ENCODE results near the gene ARHGAP40. TPM values are rescaled to one million over a fixed set of nuclear protein-coding genes. Genes with fewer than 3 reads are reported as not detected.

The ARHGAP40 gene
- total RNA-seq, 1 experiment from 2014 or later, result 0.08 TPM

DNA sequence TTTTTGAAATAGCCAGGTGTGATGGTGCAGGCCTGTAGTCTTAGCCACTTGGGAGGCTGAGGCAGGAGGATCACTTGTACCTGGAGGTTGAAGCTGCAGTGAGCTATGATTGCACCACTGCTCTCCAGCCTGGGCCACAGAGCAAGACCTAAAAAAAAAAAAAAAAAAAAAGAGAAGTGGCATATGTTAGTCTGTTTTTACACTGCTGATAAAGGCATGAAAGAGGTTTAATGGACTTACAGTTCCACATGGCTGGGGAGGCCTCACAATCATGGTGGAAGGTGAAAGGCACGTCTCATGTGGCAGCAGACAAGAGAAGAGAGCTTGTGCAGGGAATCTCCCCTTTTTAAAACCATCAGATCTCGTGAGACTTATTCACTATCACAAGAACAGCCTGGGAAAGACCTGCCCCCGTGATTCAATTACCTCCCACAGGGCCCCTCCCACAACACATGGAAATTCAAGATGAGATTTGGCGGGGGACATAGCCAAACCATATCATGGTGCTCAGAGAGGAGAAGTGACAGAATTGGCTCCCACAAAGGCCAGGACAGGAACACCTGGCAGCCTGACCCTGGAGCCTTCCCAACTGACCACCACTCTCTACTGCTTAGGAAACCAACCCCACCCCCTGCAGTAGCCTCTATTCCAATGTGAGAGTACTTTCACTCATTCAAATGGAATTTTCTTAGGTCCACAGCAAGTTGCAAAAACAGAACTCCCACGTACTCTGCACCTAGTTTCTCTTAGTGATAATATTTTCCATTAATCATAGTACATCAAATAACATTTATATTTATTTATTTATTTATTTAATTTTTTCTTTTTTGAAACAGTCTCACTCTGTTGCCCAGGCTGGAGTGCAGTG lies 29.8 kb downstream of the ARHGAP40 start:
- peak; percentile 40 for DNase-seq (ENCODE audit: low read depth, low spot score)
- in situ Hi-C loops (cut with HindIII; ENCODE audit: low pct_unique_long_range_greater_than_20kb, low sequenced_read_pairs), result no loop called here

DNA sequence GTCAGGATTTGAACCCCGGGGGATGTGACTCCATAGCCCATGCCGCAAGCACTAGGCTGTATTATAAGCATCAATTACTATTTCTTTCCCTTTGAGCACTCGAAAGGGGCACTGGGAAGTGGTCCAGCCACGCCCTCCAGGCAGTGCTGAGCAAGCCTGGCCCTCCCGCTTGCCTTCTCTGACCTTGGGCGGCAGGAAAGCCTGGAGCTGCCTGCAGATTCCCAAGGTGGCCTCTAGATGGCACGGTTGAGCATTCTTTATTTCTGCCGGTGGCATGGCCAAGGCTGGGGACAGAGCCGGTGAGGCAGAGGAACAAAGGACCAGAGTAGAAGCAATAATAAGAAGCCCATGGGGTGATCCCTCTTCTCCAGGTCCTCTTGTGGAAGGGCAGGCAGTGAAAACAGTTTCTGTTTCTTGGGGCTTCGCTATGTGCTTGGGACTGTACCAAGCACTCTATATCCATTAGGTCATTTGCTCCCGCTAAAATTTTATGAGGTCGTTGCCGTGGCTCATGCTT lies 32.0 kb downstream of the ARHGAP40 start:
- peak; percentile 81 for DNase-seq (ENCODE audit: low read depth, low spot score)
- in situ Hi-C loops (cut with HindIII; ENCODE audit: low pct_unique_long_range_greater_than_20kb, low sequenced_read_pairs), result no loop called here

DNA sequence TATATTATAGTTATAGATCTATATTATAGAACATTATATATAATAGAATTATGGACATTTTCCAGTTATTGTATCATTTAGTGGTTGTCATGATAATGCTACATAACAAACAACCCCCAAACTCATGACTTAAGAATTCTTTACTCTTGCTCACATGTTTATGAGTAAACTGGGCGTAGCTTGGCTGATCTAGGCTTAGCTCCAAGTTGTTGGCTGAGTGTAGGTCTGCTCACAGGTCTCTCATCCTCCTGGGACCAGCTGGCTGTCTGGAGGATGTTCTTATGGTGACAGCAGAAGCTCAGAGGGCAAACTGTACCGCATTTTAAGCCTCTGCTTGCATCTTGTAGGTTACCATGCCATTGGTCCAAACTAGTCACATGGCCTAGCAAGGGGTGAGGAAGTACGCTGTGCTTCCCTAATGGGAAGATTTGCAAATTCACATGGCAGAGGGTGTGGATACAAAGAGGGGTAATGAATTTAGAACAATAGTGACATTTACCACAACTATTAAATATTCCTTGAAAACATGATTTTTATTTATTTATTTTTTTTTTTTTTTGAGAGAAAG lies 34.2 kb downstream of the ARHGAP40 start:
- peak; percentile 31 for DNase-seq (ENCODE audit: low read depth, low spot score)
- in situ Hi-C loops (cut with HindIII; ENCODE audit: low pct_unique_long_range_greater_than_20kb, low sequenced_read_pairs), result no loop called here

DNA sequence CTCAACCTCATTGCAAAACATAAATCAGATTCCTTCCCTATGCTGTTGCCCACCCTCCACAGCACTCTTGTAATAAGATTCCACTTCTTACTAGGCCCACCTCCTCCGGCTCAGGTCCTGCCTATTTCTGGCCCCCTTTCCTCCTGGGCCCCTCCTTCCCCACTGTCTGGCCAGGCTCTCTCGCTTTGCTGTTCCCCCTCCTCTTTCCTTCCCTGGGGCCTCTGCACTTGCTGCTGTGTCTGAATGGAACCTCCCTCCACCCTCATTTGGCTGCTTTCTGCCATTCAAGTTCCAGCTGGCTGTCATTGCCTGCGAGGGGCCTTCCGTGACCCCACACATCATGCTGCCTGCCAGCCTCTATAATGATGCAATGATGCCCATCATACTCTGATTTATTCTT lies 38.9 kb downstream of the ARHGAP40 start:
- in situ Hi-C loops (cut with HindIII; ENCODE audit: low pct_unique_long_range_greater_than_20kb, low sequenced_read_pairs), result no loop called here
- DNase-seq (ENCODE audit: low read depth, low spot score), result no peak

DNA sequence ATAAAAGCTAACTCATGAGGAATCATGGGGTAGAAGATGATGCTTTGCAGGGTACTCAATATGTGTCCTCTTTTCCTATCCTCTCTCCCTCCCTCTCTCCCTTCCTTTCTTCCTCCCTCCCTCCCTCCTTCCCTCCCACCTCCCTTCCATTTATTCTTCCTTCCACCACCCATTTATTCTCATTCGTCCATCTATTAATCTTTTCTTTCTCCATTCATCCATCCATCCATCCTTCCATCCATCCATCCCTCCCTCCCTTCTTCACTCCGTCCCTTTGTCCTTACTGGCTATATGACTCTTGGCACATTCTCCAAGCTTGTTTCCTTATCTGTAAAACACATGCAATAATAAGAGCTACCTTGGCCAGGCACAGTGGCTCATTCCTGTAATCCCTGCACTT lies 40.9 kb downstream of the ARHGAP40 start:
- in situ Hi-C loops (cut with HindIII; ENCODE audit: low pct_unique_long_range_greater_than_20kb, low sequenced_read_pairs), result no loop called here
- DNase-seq (ENCODE audit: low read depth, low spot score), result no peak

DNA sequence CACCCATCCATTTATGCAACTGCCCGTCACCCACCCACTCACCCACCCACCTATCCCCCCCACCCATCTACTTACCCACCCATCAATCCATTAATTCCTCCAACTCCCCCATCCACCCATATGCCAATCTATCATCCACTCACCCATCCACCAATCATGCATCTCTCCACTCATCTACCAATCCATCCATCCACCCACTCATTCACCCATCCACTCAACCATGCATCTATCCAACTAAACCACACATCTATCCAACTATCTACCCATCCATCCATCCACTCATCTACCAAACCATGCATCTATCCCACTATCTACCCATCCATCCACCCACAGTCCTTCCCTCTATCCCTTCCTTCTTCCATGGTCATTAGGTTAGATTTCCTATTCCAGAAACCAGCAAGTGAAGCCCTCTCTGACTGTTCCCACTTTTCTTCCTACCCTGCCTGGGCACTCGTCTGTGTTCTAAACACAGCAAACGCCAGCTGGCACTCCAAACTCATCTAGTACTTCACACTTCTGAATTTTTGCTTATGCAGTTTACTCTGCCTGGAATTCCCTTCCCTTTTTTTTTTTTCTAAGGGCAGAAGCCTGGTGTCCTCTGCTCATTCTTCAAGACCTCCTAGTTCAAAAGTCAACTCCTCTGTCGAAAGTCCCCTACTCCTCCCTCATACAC lies 43.1 kb downstream of the ARHGAP40 start:
- in situ Hi-C loops (cut with HindIII; ENCODE audit: low pct_unique_long_range_greater_than_20kb, low sequenced_read_pairs), result no loop called here
- DNase-seq (ENCODE audit: low read depth, low spot score), result no peak

DNA sequence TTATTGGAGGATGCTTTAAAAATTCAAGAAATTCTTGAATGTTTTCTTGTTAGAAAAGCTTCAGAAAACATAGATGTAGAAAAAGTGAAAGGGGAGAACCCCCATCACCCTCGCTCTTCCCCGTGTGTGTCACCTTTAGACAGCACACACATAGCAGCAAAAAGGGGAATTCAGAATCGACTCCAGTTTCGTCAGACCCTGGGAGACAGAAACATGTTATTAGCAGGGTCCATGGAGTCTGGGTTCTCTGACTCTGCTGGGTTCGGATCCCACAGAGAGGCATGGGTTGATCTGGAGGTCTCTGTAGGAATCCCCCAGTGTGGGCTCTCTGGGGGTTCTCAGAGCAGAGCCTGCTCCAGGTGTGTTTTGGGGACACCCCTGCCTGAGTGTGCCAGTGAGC lies 43.7 kb downstream of the ARHGAP40 start:
- in situ Hi-C loops (cut with HindIII; ENCODE audit: low pct_unique_long_range_greater_than_20kb, low sequenced_read_pairs), result no loop called here

DNA sequence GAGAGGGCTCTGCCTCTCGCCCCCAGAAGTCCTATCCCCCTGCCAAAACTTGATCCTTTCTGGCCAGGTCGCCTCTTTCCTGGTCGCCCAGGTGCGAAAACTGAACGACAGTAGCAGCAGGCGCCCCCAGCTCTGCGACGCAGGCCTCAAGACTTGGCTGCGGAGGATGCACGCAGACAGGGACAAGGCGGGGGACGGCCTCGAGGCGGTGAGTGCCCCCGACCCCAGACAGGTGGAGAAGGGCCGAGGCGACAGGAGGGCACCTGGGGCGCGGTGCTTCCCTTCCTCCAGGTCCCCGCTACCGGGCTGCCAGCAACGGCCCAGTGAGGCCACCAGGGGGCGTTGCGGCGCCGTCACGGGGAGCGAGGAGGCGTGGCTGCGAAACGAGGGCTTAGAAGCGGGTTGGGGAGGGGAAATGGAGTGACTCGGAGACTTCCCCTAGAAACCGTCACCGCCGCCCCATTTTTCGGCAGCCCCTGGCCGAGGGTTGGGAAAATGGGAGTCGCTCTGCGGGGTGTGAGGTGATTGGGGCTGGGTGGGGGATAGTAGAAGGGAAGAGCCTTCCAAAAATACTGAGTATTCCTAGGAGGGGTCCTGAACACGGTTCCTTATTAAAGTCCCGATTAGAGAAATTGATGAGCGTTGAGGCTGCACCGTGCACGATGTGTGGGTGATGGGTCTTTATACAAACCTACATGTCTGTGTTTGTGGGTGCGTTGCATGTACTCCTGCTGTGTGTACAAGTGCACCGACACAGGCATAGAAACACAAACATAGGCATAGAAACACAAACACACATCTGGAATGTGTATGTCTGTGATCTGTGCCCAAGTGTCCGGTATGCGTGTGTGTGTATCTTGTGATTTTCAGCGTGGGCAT lies 44.6 kb downstream of the ARHGAP40 start:
- in situ Hi-C loops (cut with HindIII; ENCODE audit: low pct_unique_long_range_greater_than_20kb, low sequenced_read_pairs), result no loop called here
- DNase-seq (ENCODE audit: low read depth, low spot score), result peak; percentile 73

More for the DNA sequence above, 43.7 kb downstream of the ARHGAP40 start:
- no peak for DNase-seq (ENCODE audit: low read depth, low spot score)

DNA sequence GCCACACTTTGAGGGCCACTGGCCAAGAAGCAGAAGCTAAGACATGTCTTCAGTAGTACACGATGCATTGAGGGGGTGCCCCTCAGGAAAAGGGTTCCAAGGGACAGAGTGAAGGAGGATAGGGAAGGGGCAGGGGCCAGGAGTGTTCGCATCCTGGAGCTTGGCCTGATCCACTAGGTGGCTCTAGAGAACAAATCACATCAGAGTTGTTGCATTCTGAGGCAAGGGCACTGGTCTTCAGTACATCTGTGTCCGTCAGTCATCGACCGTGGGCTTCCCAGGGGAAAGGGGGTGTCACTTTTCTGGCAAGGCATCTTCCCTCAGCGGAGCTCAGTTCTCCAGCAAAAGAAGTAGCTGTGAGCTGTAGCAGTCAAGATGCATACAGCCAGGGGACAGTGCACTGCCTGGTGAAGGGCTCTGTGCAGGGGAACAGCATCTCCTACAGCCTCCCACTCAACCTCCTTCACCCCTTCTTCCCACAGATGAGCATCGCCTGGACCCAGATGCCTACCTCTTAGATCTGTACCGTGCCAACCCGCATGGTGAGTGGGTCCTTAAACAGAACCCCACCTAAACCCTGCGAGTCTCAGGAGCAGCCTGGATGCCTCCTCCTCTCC lies 47.8 kb downstream of the ARHGAP40 start:
- in situ Hi-C loops (cut with HindIII; ENCODE audit: low pct_unique_long_range_greater_than_20kb, low sequenced_read_pairs), result no loop called here
- DNase-seq (ENCODE audit: low read depth, low spot score), result peak; percentile 63

DNA sequence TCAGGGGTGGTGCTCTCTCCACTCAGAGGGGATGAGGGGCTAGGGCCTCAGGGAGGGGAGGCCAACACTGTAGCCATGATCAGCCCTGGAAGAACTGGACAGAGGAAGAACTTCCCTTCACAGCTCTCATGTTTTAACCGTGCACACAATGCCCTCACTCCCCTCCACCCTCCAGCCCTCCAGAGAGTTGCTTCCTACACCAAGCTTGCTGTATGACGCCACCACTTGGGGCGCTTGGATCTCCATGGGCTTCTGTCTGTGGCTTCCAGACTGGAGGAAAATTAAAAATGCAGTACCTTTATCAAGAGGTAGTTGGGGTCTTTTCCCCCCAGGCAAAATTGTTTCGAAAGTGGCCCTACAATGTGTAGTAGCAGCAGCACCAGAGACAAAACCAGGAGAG lies 48.4 kb downstream of the ARHGAP40 start:
- no peak for DNase-seq (ENCODE audit: low read depth, low spot score)
- in situ Hi-C loops (cut with HindIII; ENCODE audit: low pct_unique_long_range_greater_than_20kb, low sequenced_read_pairs), result loop anchor here (25.0 kb wide), 1 partner anchor 112 kb away; no protein-coding TSS in a partner anchor

DNA sequence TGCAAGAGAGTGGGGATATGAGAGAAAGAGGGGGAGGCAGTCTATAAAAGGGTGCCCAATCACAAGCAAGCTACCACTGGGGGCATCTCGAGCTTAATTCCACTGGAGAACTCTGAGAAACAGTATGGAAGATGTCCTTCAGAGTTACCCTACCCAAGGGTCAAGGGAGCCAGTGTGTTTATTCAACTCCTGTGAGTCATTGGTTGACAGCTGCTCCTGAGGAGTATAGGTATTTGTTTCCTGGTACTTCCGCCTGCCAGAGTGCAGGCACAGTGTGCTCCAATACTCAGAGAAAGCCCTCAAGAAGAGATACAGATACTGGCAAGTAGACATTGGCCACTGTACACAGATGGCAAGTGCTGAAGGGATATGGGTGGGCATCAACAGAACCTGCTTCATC lies 49.5 kb downstream of the ARHGAP40 start:
- DNase-seq (ENCODE audit: low read depth, low spot score), result no peak
- in situ Hi-C loops (cut with HindIII; ENCODE audit: low pct_unique_long_range_greater_than_20kb, low sequenced_read_pairs), result loop anchor here (25.0 kb wide), 1 partner anchor 111 kb away; no protein-coding TSS in a partner anchor

DNA sequence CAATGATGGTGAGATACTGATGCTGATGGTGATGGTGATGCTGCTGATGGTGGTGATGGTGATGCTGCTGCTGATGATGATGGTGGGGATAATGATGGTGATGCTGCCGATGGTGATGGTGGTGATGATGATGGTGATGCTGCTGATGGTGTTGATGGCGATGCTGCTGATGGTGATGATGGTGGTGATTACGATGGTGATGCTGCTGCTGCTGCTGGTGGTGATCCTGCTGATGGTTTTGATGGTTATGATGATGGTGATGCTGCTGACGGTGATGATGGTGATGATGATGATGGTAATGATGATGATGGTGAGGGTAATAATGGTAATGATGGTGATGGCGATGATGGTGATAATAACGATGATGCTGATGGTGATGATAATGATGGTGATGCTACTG lies 50.0 kb downstream of the ARHGAP40 start:
- no peak for DNase-seq (ENCODE audit: low read depth, low spot score)
- in situ Hi-C loops (cut with HindIII; ENCODE audit: low pct_unique_long_range_greater_than_20kb, low sequenced_read_pairs), result loop anchor here (25.0 kb wide), 1 partner anchor 111 kb away; no protein-coding TSS in a partner anchor

DNA sequence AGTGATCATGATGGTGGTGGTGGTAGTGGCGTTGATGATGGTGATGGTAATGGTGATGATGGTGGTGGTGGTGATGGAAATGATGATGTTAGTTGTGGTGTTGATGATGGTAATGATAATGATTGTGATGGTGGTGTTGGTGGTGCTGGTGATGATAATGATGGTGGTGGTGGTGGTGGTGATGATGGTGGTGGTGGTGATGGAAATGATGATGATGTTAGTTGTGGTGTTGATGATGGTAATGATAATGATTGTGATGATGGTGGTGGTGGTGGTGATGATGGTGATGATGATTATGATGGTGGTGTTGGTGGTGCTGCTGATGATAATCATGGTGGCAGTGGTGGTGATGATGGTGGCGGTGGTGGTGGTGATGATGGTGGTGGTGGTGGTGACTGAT lies 51.4 kb downstream of the ARHGAP40 start:
- in situ Hi-C loops (cut with HindIII; ENCODE audit: low pct_unique_long_range_greater_than_20kb, low sequenced_read_pairs), result loop anchor here (25.0 kb wide), 1 partner anchor 109 kb away; no protein-coding TSS in a partner anchor
- DNase-seq (ENCODE audit: low read depth, low spot score), result no peak

DNA sequence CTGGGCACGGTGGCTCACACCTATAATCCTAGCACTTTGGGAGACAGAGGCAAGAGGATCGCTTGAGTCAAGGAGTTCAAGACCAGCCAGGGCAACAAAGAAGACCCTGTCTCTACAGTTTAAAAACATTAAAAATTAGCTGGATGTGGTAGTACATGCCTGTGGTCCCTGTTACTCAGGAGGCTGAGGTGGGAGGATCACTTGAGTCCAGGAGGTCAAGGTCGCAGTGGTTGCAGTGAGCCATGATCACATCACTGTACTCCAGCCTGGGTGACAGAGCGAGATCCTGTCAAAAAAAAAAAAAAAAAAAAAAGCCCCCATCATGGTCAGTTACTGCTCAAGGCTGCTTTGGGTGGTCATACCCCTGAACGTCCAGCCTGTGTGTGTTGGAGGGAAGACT lies 55.8 kb downstream of the ARHGAP40 start:
- DNase-seq (ENCODE audit: low read depth, low spot score), result no peak
- in situ Hi-C loops (cut with HindIII; ENCODE audit: low pct_unique_long_range_greater_than_20kb, low sequenced_read_pairs), result loop anchor here (25.0 kb wide), 1 partner anchor 105 kb away; no protein-coding TSS in a partner anchor

DNA sequence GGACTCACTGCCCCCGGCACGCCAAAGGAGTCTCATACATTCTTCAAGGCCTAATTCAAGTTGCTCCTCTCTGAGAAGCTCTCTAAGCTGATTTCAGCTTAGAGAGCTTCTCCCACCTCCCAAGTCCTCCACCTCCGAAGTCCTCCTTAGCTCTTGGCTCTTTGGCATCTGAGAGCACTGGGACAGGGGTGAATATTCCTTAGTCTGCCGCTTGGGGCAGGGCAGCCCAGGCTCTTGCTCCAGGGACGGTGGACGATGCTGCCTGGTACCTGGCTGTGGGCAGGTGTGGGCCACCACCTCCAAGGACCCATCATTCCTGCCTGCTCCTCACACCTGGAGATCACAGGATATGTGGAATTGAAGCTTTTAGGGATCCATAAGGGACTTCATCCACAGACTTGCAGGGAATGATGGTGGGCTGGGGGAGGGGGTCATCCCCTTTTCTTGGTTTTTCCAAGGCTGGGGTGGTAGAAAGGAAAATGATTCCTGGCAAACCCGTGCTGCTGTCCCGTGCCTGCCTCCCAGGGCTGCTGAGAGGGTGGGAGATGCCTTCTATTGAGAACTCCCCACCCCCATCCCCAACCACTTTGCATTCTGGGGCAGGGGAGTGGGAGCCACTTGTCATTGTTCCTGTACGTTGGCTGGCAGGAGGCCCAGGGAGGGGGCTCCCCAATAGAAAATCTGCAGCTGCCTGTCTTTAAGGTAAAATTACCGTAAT lies 57.4 kb downstream of the ARHGAP40 start:
- in situ Hi-C loops (cut with HindIII; ENCODE audit: low pct_unique_long_range_greater_than_20kb, low sequenced_read_pairs), result loop anchor here (25.0 kb wide), 1 partner anchor 103 kb away; no protein-coding TSS in a partner anchor
- peak; percentile 57 for DNase-seq (ENCODE audit: low read depth, low spot score)

DNA sequence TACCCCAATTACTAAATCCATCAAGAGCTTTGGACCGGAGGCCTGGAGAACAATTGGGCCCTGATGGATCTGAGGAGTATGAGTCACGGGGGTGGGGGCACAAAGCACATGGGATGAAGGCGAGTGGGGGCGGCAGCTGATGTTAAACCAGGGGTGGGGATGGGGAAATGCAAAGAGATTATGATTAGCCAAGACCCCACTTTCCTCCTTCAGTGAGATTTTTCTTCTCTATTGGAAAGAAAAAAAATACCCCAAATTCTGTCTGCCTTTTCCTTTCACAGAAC lies 57.9 kb downstream of the ARHGAP40 start:
- DNase-seq (ENCODE audit: low read depth, low spot score), result no peak
- in situ Hi-C loops (cut with HindIII; ENCODE audit: low pct_unique_long_range_greater_than_20kb, low sequenced_read_pairs), result loop anchor here (25.0 kb wide), 1 partner anchor 103 kb away; no protein-coding TSS in a partner anchor

Measured in SK-MEL-5 (cell line).